ENCODE measurements around the gene CDO1.

- TF ChIP-seq REST (IDR thresholded peaks at IDR 0.05; ENCODE audit: borderline replicate concordance) (no peak), REST (CRISPR knock-in tag; IDR thresholded peaks at IDR 0.05; ENCODE audit: low read depth) (no peak), PYGO2 (tag; IDR thresholded peaks at IDR 0.05) (no peak), RBM34 (IDR thresholded peaks at IDR 0.05; ENCODE audit: borderline replicate concordance, insufficient read depth, low read length) (no peak), CTCF (IDR thresholded peaks at IDR 0.05 in 2 of 3, conservative IDR thresholded peaks at IDR 0.05 in 1 of 3; ENCODE audit: insufficient read depth in 2 of 3, low read depth in 1 of 3, low read length in 3 of 3) (no peak), POLR2A (conservative IDR thresholded peaks at IDR 0.05) (no peak), ELF4 (CRISPR knock-in tag; IDR thresholded peaks at IDR 0.05) (no peak), POLR2AphosphoS5 (IDR thresholded peaks at IDR 0.05; ENCODE audit: control insufficient read depth, insufficient read depth, low read depth, low read length) (no peak)
These were observed 39.5 kb upstream of the CDO1 start for GRCh38 chr5:115855959-115856358.
